Neural cell (in vitro differentiated cells): ENCODE measurements around the gene DNAL4. TPM values are rescaled to one million over a fixed set of nuclear protein-coding genes. Genes with fewer than 3 reads are reported as not detected.

ENCODE experiments used
- H2AFZ ChIP-seq: fragments of 200-600, 300-800 bp; sonication (generic), shearing (Covaris generic); 2 replicates; pipeline ENCODE4 v1.6.0; 2014; ENCODE audit warnings: low read depth, mild to moderate bottlenecking, antibody characterized with exemption, low read length, moderate library complexity
- H3F3A ChIP-seq: fragments of 200-600 bp; shearing (Covaris generic); 2 replicates; pipeline ENCODE4 v1.6.1; 2016; ENCODE audit warnings: mild to moderate bottlenecking, moderate library complexity, mixed read lengths, antibody characterized with exemption, low read length; ENCODE audit not compliant: insufficient read depth, poor library complexity, severe bottlenecking
- H3K27ac ChIP-seq: fragments of 200-600, 300-800 bp; sonication (generic), shearing (Covaris generic); 2 replicates; pipeline ENCODE4 v1.5.1; 2014; ENCODE audit warnings: mild to moderate bottlenecking, low read length, moderate library complexity
- H3K27me3 ChIP-seq: fragments of 300-800, 200-600 bp; sonication (generic), shearing (Covaris generic); 2 replicates; pipeline ENCODE4 v1.6.0; 2014; ENCODE audit warnings: mild to moderate bottlenecking, low read depth, low read length, moderate library complexity; ENCODE audit not compliant: insufficient read depth
- H3K36me3 ChIP-seq: fragments of 300-800, 200-600 bp; sonication (generic), shearing (Covaris generic); 2 replicates; pipeline ENCODE4 v1.5.1; 2014; ENCODE audit warnings: mild to moderate bottlenecking, antibody characterized with exemption, low read length, moderate library complexity; ENCODE audit not compliant: insufficient read depth
- H3K4me2 ChIP-seq: fragments of 300-800, 200-600 bp; sonication (generic), shearing (Covaris generic); 2 replicates; pipeline ENCODE4 v1.6.0; 2014; ENCODE audit warnings: mild to moderate bottlenecking, low read length
- H3K4me3 ChIP-seq: fragments of 300-800, 200-600 bp; sonication (generic), shearing (Covaris generic); 2 replicates; pipeline ENCODE4 v1.5.1; 2014; ENCODE audit warnings: mild to moderate bottlenecking, low read length, moderate library complexity
- H3K79me2 ChIP-seq: fragments of 200-600 bp; shearing (Covaris generic); replicated peaks from 2 replicates; pipeline ENCODE4 v1.6.0; 2014; ENCODE audit warnings: mild to moderate bottlenecking, low read length, moderate library complexity; ENCODE audit not compliant: insufficient read depth
- H3K9ac ChIP-seq: fragments of 300-800, 200-600 bp; sonication (generic), shearing (Covaris generic); 2 replicates; pipeline ENCODE4 v1.6.1; 2016; ENCODE audit warnings: mild to moderate bottlenecking, low read length, mixed read lengths
- H3K9me2 ChIP-seq: fragments of 200-600 bp; shearing (Covaris generic); 2 replicates; pipeline ENCODE4 v1.6.1; 2016; ENCODE audit warnings: mild to moderate bottlenecking, low read length, mixed read lengths; ENCODE audit not compliant: insufficient read depth
- H3K9me3 ChIP-seq: fragments of 200-600, 300-800 bp; sonication (generic), shearing (Covaris generic); 2 replicates; pipeline ENCODE4 v1.6.1; 2016; ENCODE audit warnings: mild to moderate bottlenecking, mixed run types, low read length, moderate library complexity, mixed read lengths
- H4K20me1 ChIP-seq: fragments of 200-600 bp; shearing (Covaris generic); 2 replicates; pipeline ENCODE4 v1.6.1; 2016; ENCODE audit warnings: mild to moderate bottlenecking, mixed run types; ENCODE audit not compliant: insufficient read depth
- EP300 ChIP-seq: fragments of 450-650 bp; conservative IDR thresholded peaks from 2 replicates; pipeline ENCODE4 v1.6.1; 2014; ENCODE audit warnings: antibody characterized with exemption, mild to moderate bottlenecking, moderate library complexity; ENCODE audit not compliant: poor library complexity, severe bottlenecking
- EZH2 ChIP-seq: fragments of 200-600, 300-800 bp; shearing (Covaris generic), sonication (generic); IDR thresholded peaks from 2 replicates; pipeline ENCODE4 v1.6.1; 2014; ENCODE audit warnings: antibody characterized with exemption, low read length, borderline replicate concordance, mild to moderate bottlenecking; ENCODE audit not compliant: insufficient read depth, poor library complexity, severe bottlenecking
- MXI1 ChIP-seq: fragments of 450-650 bp; conservative IDR thresholded peaks from 2 replicates; pipeline ENCODE4 v1.6.1; 2014; ENCODE audit warnings: antibody characterized with exemption, mild to moderate bottlenecking; ENCODE audit not compliant: poor library complexity, severe bottlenecking
- POLR2AphosphoS5 ChIP-seq: IDR thresholded peaks from 2 replicates; pipeline ENCODE4 v1.6.1; 2012
- RAD21 ChIP-seq: fragments of 450-650 bp; conservative IDR thresholded peaks from 2 replicates; pipeline ENCODE4 v1.6.1; 2014; ENCODE audit warnings: antibody characterized with exemption, mild to moderate bottlenecking, moderate library complexity
- SMC3 ChIP-seq: fragments of 450-650 bp; conservative IDR thresholded peaks from 2 replicates; pipeline ENCODE4 v1.6.1; 2014; ENCODE audit warnings: antibody characterized with exemption, mild to moderate bottlenecking, moderate library complexity; ENCODE audit not compliant: poor library complexity
- TAF1 ChIP-seq: IDR thresholded peaks from 2 replicates; pipeline ENCODE4 v1.6.1; 2012; ENCODE audit warnings: low read depth
- polyA plus RNA-seq: library from polyadenylated mRNA; depleted of rRNA; stranded (reverse); fragments of >200 nt; gene quantifications from 2 replicates; pipeline ENCODE4 v1.2.3, GENCODE V29; 2014
- TF ChIP-seq, protein P1 (sequence below): IDR thresholded peaks from 2 replicates; pipeline ENCODE4 v1.6.1; 2012; ENCODE audit warnings: borderline replicate concordance
- TF ChIP-seq, protein P2 (sequence below): fragments of 450-650 bp; IDR thresholded peaks from 2 replicates; pipeline ENCODE4 v1.5.1; 2014; ENCODE audit warnings: antibody characterized with exemption, mild to moderate bottlenecking, moderate library complexity; ENCODE audit not compliant: poor library complexity, severe bottlenecking

Gene DNAL4
- polyA plus RNA-seq, 1 donor from 2014 or later, result 95.0 TPM

DNA sequence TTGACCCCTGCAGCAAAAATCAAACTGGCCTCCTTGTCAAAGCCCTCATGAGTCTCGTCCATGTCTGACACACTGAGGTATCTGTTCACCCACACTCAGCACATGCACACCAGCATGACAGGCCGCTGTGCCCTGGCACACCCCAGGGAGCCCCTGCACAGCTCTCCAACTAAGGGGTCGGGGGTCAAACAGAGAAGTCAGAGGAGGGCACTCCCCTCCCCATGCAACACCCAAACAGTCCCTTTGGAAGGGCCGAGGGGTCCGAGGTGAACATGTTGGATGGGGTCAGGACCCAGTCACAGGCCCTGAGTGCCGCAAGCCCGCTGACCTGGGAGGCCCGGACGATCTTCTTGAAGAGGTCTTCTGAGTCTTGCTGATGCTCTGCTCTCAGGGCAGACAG, 52.8 kb downstream of the DNAL4 start:
- Histone ChIP-seq H2AFZ (no peak overlapping the region), H3K27ac (no peak overlapping the region), H3K9me3 (no peaks in the 10 kb centered on the region), H3K9me2 (no peaks in the 10 kb centered on the region), H3K4me2 (no peak overlapping the region), H3K27me3 (no peaks in the 10 kb centered on the region), H3F3A (no peaks in the 10 kb centered on the region), H3K9ac (no peak overlapping the region), H3K79me2 (no peaks in the 10 kb centered on the region), H4K20me1 (no peaks in the 10 kb centered on the region), H3K36me3 (peaks cover 16% of the 10 kb centered on the region), H3K4me3 (no peak overlapping the region)
- TF ChIP-seq MXI1 (no peak), EZH2 (no peak), RAD21 (no peak), SMC3 (no peak), TAF1 (no peak), EP300 (no peak), POLR2AphosphoS5 (no peak)
- TF ChIP-seq, protein P1, sequence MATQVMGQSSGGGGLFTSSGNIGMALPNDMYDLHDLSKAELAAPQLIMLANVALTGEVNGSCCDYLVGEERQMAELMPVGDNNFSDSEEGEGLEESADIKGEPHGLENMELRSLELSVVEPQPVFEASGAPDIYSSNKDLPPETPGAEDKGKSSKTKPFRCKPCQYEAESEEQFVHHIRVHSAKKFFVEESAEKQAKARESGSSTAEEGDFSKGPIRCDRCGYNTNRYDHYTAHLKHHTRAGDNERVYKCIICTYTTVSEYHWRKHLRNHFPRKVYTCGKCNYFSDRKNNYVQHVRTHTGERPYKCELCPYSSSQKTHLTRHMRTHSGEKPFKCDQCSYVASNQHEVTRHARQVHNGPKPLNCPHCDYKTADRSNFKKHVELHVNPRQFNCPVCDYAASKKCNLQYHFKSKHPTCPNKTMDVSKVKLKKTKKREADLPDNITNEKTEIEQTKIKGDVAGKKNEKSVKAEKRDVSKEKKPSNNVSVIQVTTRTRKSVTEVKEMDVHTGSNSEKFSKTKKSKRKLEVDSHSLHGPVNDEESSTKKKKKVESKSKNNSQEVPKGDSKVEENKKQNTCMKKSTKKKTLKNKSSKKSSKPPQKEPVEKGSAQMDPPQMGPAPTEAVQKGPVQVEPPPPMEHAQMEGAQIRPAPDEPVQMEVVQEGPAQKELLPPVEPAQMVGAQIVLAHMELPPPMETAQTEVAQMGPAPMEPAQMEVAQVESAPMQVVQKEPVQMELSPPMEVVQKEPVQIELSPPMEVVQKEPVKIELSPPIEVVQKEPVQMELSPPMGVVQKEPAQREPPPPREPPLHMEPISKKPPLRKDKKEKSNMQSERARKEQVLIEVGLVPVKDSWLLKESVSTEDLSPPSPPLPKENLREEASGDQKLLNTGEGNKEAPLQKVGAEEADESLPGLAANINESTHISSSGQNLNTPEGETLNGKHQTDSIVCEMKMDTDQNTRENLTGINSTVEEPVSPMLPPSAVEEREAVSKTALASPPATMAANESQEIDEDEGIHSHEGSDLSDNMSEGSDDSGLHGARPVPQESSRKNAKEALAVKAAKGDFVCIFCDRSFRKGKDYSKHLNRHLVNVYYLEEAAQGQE, result no peak
- TF ChIP-seq, protein P2, sequence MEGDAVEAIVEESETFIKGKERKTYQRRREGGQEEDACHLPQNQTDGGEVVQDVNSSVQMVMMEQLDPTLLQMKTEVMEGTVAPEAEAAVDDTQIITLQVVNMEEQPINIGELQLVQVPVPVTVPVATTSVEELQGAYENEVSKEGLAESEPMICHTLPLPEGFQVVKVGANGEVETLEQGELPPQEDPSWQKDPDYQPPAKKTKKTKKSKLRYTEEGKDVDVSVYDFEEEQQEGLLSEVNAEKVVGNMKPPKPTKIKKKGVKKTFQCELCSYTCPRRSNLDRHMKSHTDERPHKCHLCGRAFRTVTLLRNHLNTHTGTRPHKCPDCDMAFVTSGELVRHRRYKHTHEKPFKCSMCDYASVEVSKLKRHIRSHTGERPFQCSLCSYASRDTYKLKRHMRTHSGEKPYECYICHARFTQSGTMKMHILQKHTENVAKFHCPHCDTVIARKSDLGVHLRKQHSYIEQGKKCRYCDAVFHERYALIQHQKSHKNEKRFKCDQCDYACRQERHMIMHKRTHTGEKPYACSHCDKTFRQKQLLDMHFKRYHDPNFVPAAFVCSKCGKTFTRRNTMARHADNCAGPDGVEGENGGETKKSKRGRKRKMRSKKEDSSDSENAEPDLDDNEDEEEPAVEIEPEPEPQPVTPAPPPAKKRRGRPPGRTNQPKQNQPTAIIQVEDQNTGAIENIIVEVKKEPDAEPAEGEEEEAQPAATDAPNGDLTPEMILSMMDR, result no peak

DNA sequence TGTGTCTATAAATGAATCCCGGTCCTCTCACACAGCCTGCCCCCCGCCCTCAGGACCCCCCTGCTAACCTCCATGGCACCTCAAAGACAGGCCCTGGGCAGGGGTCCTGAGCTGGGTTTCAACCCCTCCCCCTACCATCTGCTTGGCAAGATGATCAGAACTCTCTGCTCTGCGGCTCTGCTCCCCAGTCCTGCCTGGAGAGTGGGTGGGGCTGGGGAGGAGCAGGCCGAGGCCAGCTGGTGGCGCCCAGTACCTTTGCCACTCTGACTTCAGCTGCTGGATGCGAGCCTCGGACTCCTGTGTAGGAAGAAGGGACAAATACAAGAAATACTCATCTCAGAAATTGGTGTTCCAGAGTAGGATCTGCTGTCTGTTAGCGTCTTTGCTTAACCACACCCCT, 53.2 kb downstream of the DNAL4 start:
- Histone ChIP-seq H3K4me3 (no peak overlapping the region), H3F3A (no peaks in the 10 kb centered on the region), H2AFZ (no peak overlapping the region), H3K9me2 (no peaks in the 10 kb centered on the region), H3K4me2 (no peak overlapping the region), H3K79me2 (no peaks in the 10 kb centered on the region), H3K9ac (no peak overlapping the region), H3K9me3 (no peaks in the 10 kb centered on the region), H3K27me3 (no peaks in the 10 kb centered on the region), H3K27ac (no peak overlapping the region), H4K20me1 (no peaks in the 10 kb centered on the region), H3K36me3 (peaks cover 16% of the 10 kb centered on the region)
- TF ChIP-seq RAD21 (no peak), SMC3 (no peak), EP300 (no peak), MXI1 (no peak), TAF1 (no peak), POLR2AphosphoS5 (no peak), EZH2 (no peak)
- TF ChIP-seq, protein P1, result no peak
- TF ChIP-seq, protein P2, result no peak
